Heart left ventricle (tissue), 16 donors: Measurements from ENCODE around the gene ZNF587B. TPM values are rescaled to one million over a fixed set of nuclear protein-coding genes. Genes with fewer than 3 reads are reported as not detected.
A peak's percentile ranks its signal among the peaks of the same experiment; 100 is the strongest.
"Not testable (repeated sequence)": the region's sequence is repeated elsewhere in the genome, so short reads cannot be mapped to it uniquely, and the experiment has no call there.

Experiments used
- ATAC-seq, 4 donors: fragments of 200-7000 bp; cut with Tn5 transposase; one replicate each; pipeline ENCODE4 v1.9.1; 2020 to 2022; ENCODE audit warnings: moderate library complexity in 4 of 4, mild to moderate bottlenecking in 3 of 4, moderate number of reproducible peaks in 1 of 4
- DNase-seq, 5 donors: peaks; one replicate each; pipeline ENCODE4 v3.0.0-alpha.2; 2020
- H3K27ac ChIP-seq, 12 donors: fragments of 200-600 bp; sonication (generic) in 4 of 12; one replicate each; pipeline versions ENCODE4 v1.5.0 to v1.8.0; 2016 to 2022; ENCODE audit warnings: mild to moderate bottlenecking in 2 of 12
- H3K27me3 ChIP-seq, 9 donors: fragments of 200-600 bp; sonication (generic) in 2 of 9; one replicate each; pipeline versions ENCODE4 v1.5.1 to v1.8.0; 2016 to 2022; ENCODE audit warnings: mild to moderate bottlenecking in 3 of 9
- H3K36me3 ChIP-seq, 9 donors: fragments of 200-600 bp; sonication (generic) in 2 of 9; one replicate each; pipeline versions ENCODE4 v1.5.0 to v1.8.0; 2018 to 2022; ENCODE audit warnings: mild to moderate bottlenecking in 2 of 9
- H3K4me1 ChIP-seq, 12 donors: fragments of 200-600 bp; sonication (generic) in 4 of 12; one replicate each; pipeline versions ENCODE4 v1.5.0 to v1.8.0; 2016 to 2022; ENCODE audit warnings: mild to moderate bottlenecking in 3 of 12
- H3K4me3 ChIP-seq, 12 donors: fragments of 200-600 bp; sonication (generic) in 4 of 12; one replicate each; pipeline versions ENCODE4 v1.5.0 to v1.8.0; 2017 to 2022; ENCODE audit warnings: mild to moderate bottlenecking in 9 of 12, moderate library complexity in 4 of 12
- H3K9me3 ChIP-seq, 12 donors: fragments of 200-600 bp; sonication (generic) in 4 of 12; one replicate each; pipeline versions ENCODE4 v1.5.0 to v1.8.0; 2016 to 2022; ENCODE audit warnings: mild to moderate bottlenecking in 1 of 12
- CTCF ChIP-seq, 12 donors: fragments of 200-600 bp; sonication (generic) in 4 of 12; IDR thresholded peaks; one replicate each; pipeline versions ENCODE4 v1.5.0 to v1.8.0; 2018 to 2022; ENCODE audit warnings: antibody characterized with exemption in 12 of 12, mild to moderate bottlenecking in 5 of 12
- POLR2A ChIP-seq, 2 donors: fragments of 450-650 bp; IDR thresholded peaks; one replicate each; pipeline ENCODE4 v1.6.1; 2017; ENCODE audit warnings: antibody characterized with exemption in 2 of 2, mild to moderate bottlenecking in 2 of 2, moderate library complexity in 2 of 2
- WGBS, 4 donors: extraction: QIAGEN DNeasy Blood & Tissue Kit in 2 of 4; methylation state at CpG; one replicate each; pipeline versions ENCODE4 v1.1.5 to v1.1.7; 2013 to 2018; 5-methylcytosine and 5-hydroxymethylcytosine counted together
- intact Hi-C, 10 donors: fragments of 100-400 bp; cut with DNase I; formaldehyde crosslinking; loops; one replicate each; pipeline versions ENCODE4 v1.11.1 to v1.14.2; 2022
- polyA plus RNA-seq, 2 donors: library from polyadenylated mRNA; stranded (reverse); fragments of 200-250 nt; gene quantifications; one replicate each; pipeline ENCODE4 v1.2.3, GENCODE V29; 2013
- total RNA-seq, 9 donors: library from RNA; depleted of rRNA in 2 of 9; stranded (reverse); fragments of >200 nt in 2 of 9; fragmentation: NEBNext Ultra II Directional in 3 of 9; extraction: Animal tissue kit (Norgen Biotek cat#: 25700) in 3 of 9; gene quantifications; one replicate each; pipeline versions ENCODE4 v1.1.0 to v1.2.4, GENCODE V29; 2016 to 2023
- donor health status: ischemic (EF 13 %, LVEDD 7.1; RV severe dilation, severe dysfunction).
- donor health status: healthy with polysubstance abuse.
- donor health status: DM: no; HTN: yes; CAD: no.
- donor health status: DM: no; HTN: no; CAD: no.
- donor health status: ischemic (EF 25% LVEDD 6.9; RV normal size, moderate dysfunction).
- donor health status: ischemic (EF 25% LVEDD 5.7; RV mildly dilated, moderate dysfunction).
- donor health status: healthy.
- donor health status: DM: yes; HTN: yes; CAD: no.
- donor health status: ischemic (EF 35%, LVEDD 5.7; RV mildly dilated, moderate dysfunction).
- donor health status: nonischemic (EF 11% LVEDD 7.7; RV severe dilation, severe dysfunction).
- donor health status: DM: yes; HTN: yes; CAD: no.
- donor health status: PGD.
- donor health status: ischemic (EF 29% LVEDD 5.4; RV normal size, mild dysfunction).
- donor health status: nonischemic (EF 23%, LVEDD 6.1; RV moderate dilation, normal function).

The ZNF587B gene
- total and polyA plus RNA-seq, 11 donors: 2.9 to 9.2 (median 6.4) TPM

GRCh38 chr19:57850553-57851017, 20.5 kb downstream of the ZNF587B start:
- DNase-seq: no peak
- WGBS, 4 donors: 20 to 35% (median 29%) methylated on average over 11 of the region's 11 CpGs
- intact Hi-C loops: no loop called here
- Histone ChIP-seq H3K27ac (peak overlapping the region in 1 of 12 donors; percentile 77), H3K9me3 (peaks cover 0 to 4% (median 0%) of the 10 kb centered on the region in 12 donors), H3K4me1 (peaks cover 3 to 23% (median 13%) of the 10 kb centered on the region in 12 donors), H3K27me3 (no peaks in the 10 kb centered on the region), H3K4me3 (peak overlapping the region; percentile 41 to 88 (median 76)), H3K36me3 (peaks cover 0 to 29% (median 18%) of the 10 kb centered on the region in 9 donors)
- no peak for TF ChIP-seq POLR2A (IDR thresholded peaks at IDR 0.05)
- no peak for TF ChIP-seq CTCF (IDR thresholded peaks at IDR 0.05)
- ATAC-seq: peak in 1 of 4 donors; percentile 8

GRCh38 chr19:57851812-57852603, 21.9 kb downstream of the ZNF587B start:
- ATAC-seq, H3K27me3 ChIP-seq, DNase-seq, intact Hi-C loops, H3K4me3 ChIP-seq, H3K27ac ChIP-seq: not testable (repeated sequence)
- Histone ChIP-seq H3K36me3 (peaks cover 0 to 36% (median 25%) of the 10 kb centered on the region in 9 donors), H3K4me1 (peaks cover 3 to 23% (median 13%) of the 10 kb centered on the region in 12 donors), H3K9me3 (peaks cover 0 to 11% (median 0%) of the 10 kb centered on the region in 12 donors)
- 70 to 83% (median 74%) methylated on average over 5 to 6 of the region's 6 CpGs for WGBS, 4 donors

GRCh38 chr19:57854117-57854516, 24.0 kb downstream of the ZNF587B start:
- WGBS, 4 donors: 63 to 79% (median 78%) methylated on average over 2 of the region's 2 CpGs
- ATAC-seq, H3K4me3 ChIP-seq, H3K27ac ChIP-seq, H3K27me3 ChIP-seq, DNase-seq, intact Hi-C loops: not testable (repeated sequence)
- Histone ChIP-seq H3K4me1 (peaks cover 3 to 22% (median 13%) of the 10 kb centered on the region in 12 donors), H3K36me3 (peaks cover 0 to 52% (median 39%) of the 10 kb centered on the region in 9 donors), H3K9me3 (peaks cover 0 to 19% (median 2%) of the 10 kb centered on the region in 12 donors)

- ATAC-seq, H3K27ac ChIP-seq, H3K27me3 ChIP-seq, H3K4me1 ChIP-seq, DNase-seq, H3K4me3 ChIP-seq, intact Hi-C loops: not testable (repeated sequence)
- WGBS, 4 donors: 72 to 79% (median 77%) methylated on average over 3 of the region's 3 CpGs
- Histone ChIP-seq H3K9me3 (peaks cover 0 to 85% (median 10%) of the 10 kb centered on the region in 12 donors), H3K36me3 (peaks cover 10 to 94% (median 89%) of the 10 kb centered on the region in 9 donors)
These were observed 32.3 kb downstream of the ZNF587B start for GRCh38 chr19:57862351-57862750.

GRCh38 chr19:57867868-57868492, 37.9 kb downstream of the ZNF587B start:
- TF ChIP-seq CTCF (IDR thresholded peaks at IDR 0.05): no peak
- Histone ChIP-seq H3K36me3 (peaks cover 10 to 66% (median 52%) of the 10 kb centered on the region in 9 donors), H3K27ac (no peak overlapping the region), H3K4me1 (no peaks in the 10 kb centered on the region), H3K9me3 (peaks cover 0 to 93% (median 49%) of the 10 kb centered on the region in 12 donors), H3K4me3 (no peak overlapping the region), H3K27me3 (no peaks in the 10 kb centered on the region)
- intact Hi-C loops: no loop called here
- 90 to 93% (median 91%) methylated on average over 7 of the region's 7 CpGs for WGBS, 4 donors
- no peak for DNase-seq
- ATAC-seq: no peak

GRCh38 chr19:57869655-57870054, 39.6 kb downstream of the ZNF587B start:
- 69 to 88% (median 81%) methylated on average over 6 of the region's 6 CpGs for WGBS, 4 donors
- H3K4me1 ChIP-seq, H3K27me3 ChIP-seq, intact Hi-C loops, H3K27ac ChIP-seq, H3K4me3 ChIP-seq: not testable (repeated sequence)
- Histone ChIP-seq H3K9me3 (peaks cover 0 to 100% (median 62%) of the 10 kb centered on the region in 12 donors), H3K36me3 (peaks cover 4 to 66% (median 41%) of the 10 kb centered on the region in 9 donors)
- ATAC-seq (peak in 3 of 4 donors; percentile 18 to 48 (median 33)), DNase-seq (peak in 1 of 5 donors; percentile 26)
